ENCODE data around the gene FAM117A. TPM values are rescaled to one million over a fixed set of nuclear protein-coding genes. Genes with fewer than 3 reads are reported as not detected.

The FAM117A gene
- polyA plus RNA-seq, 1 donor from 2014 or later: 81.6 TPM

DNA sequence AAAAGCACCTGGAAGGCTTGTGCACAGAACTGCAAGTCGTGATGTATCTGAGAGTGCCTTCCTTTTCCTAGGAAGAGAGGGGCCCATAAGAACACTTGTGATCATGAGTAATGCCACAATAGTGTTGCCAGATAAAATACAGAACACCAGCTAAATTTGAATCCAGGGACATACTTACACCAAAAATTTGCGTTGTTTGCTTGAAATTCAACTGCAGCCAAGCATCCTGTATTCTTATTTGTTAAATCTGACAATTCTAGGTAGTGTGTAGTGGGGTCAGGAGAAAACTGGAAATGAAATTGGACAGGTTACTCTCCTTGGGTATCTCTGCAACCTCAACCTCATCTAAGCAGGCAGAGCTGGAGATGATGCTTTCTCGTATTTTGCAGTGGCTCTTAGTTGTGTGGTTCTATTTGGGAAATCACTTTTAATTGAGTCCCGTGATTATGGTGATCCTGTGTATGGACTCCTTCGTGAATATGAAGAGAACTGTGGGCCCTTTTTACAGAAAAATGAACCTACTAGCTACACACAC lies 68.2 kb downstream of the FAM117A start:
- Mint-ChIP-seq H3K27ac (peak overlapping the region in 1 of 3 donors; percentile 63), H3K4me3 (peak overlapping the region in 1 of 4 donors; percentile 59), H3K9me3 (no peaks in the 10 kb centered on the region), H3K4me1 (peaks cover 14 to 18% (median 14%) of the 10 kb centered on the region in 3 donors), H3K27me3 (peaks cover 1% of the 10 kb centered on the region), H3K36me3 (peaks cover 3% of the 10 kb centered on the region)

DNA sequence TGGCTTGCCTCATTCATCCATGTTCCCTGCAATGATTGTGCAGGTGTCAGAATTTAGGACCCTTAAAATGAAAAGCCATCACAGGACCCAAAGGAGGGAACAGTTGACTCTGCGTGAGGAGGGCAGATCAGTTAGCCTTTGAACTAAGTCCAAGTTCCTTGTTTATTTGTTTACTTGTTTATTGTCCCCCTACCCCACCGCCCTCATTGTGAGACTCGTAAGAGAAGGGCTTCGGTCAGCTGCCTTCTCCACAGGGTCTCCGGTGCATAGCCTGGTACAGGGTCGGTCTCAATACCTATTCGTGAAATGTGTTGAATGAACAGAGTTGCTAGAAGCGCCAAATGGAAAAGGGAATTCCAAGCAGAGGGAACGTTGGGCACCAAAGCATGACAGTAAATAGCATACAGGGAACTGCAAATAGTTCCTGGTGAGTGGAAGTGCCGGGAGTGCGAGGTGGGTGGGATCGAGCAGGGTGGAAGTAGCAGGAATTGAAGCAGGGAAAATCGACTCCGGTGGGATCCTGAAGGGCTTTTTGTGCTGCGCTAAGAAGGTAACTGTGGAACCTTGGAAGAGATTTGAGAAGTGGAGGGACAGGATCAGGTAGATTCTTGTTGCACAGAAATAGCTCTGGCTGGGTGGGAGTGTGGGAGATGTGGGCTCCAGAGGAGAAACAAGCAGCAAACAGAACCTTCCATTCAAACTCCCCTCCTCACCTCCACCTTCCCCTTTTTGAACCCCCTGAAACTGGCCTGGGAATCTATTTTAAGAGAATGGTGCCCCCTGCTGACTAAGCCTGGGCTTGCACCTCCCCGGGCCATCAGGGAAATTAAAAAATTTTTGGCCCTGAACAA lies 68.9 kb downstream of the FAM117A start:
- Mint-ChIP-seq H3K4me3 (peak overlapping the region in 1 of 4 donors; percentile 59), H3K27ac (peak overlapping the region in 1 of 3 donors; percentile 63), H3K4me1 (peaks cover 14 to 18% (median 14%) of the 10 kb centered on the region in 3 donors), H3K27me3 (peaks cover 1% of the 10 kb centered on the region), H3K36me3 (peaks cover 3% of the 10 kb centered on the region), H3K9me3 (no peaks in the 10 kb centered on the region)

DNA sequence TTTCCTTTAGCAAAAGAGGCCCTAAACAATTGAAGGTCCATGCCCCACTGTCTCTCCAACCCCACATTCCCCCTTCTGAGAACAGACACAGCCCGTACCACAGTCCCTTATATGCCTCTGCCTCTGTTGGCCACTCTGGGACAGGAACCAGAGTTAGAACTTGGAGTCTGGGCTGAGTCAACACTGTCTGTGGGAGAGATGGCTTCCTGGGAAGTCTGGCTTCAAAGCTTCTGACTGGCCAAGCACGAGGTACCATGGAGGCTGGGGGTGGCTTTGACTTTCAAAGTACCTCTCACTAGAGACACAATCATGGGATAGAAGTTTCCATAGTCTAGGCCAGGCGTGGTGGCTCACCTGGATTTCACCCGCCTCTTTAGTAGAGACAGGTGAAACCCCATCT lies 71.2 kb downstream of the FAM117A start:
- no peak overlapping the region for H3K4me3 Mint-ChIP-seq
- H3K27me3 Mint-ChIP-seq: peaks cover 1% of the 10 kb centered on the region
- no peak overlapping the region for H3K27ac Mint-ChIP-seq
- no peaks in the 10 kb centered on the region for H3K36me3 Mint-ChIP-seq
- peaks cover 19 to 24% (median 21%) of the 10 kb centered on the region in 3 donors for H3K4me1 Mint-ChIP-seq
- no peaks in the 10 kb centered on the region for H3K9me3 Mint-ChIP-seq

DNA sequence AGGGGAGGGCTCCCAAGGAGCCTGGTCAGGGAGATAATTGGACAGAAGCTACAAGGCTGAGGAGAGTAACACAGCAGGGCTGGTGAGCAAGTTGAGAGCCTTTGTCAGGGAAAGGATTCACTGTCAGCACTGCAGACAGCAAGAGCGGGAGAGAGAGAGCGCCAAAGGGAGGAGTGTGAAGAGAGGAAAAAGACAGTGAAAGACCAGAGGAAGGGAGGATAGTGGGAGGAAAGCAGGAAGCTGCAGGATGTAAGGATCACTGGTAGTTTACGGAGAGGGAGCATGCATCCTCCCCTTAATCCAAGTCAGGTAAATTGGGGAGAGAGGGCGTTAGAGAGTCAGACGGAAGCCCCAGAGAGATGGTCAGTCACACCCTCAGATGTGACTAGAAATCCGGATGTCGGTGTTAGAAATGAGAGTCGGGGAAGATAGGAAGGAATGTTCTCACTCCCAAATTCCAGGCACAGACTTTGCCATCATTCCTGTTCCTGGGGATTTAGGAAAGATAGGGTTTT lies 72.2 kb downstream of the FAM117A start:
- peaks cover under 1% of the 10 kb centered on the region for H3K36me3 Mint-ChIP-seq
- H3K4me1 Mint-ChIP-seq: peaks cover 22 to 25% (median 24%) of the 10 kb centered on the region in 3 donors
- H3K9me3 Mint-ChIP-seq: no peaks in the 10 kb centered on the region
- no peak overlapping the region for H3K4me3 Mint-ChIP-seq
- peak overlapping the region in 1 of 3 donors; percentile 50 for H3K27ac Mint-ChIP-seq
- H3K27me3 Mint-ChIP-seq: peaks cover 1% of the 10 kb centered on the region

DNA sequence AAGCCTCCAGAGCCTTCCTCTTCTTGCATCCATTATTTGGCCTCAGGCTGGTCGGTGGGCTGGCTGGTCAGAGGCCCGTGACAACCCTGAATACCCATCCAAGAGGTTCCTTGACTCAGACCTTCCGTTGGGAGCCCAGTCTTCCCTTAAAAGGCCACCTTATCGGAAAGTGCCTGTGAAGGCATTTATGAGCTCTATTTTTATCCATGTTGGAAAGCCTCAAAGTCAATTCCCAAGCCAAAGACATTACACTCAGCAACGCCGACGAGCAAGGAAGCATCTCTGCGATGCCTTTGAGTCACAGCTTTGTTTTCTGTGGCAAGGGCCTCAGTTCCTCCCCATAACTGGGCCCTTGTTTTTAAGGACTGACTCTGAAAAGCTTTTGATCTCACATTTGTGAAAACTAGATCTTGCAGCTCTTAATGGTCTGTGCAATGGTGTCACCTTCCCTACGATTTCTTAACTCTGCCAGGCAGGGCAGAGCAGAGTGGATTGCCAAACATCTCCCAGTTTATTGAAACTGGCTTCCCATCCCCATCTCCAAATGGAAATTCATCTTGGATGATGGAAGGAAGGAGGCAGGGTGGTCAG lies 72.8 kb downstream of the FAM117A start:
- Mint-ChIP-seq H3K27ac (peak overlapping the region in 1 of 3 donors; percentile 71), H3K9me3 (no peaks in the 10 kb centered on the region), H3K4me1 (peaks cover 19 to 24% (median 20%) of the 10 kb centered on the region in 3 donors), H3K4me3 (no peak overlapping the region), H3K27me3 (peaks cover 1% of the 10 kb centered on the region), H3K36me3 (peaks cover 3% of the 10 kb centered on the region)

DNA sequence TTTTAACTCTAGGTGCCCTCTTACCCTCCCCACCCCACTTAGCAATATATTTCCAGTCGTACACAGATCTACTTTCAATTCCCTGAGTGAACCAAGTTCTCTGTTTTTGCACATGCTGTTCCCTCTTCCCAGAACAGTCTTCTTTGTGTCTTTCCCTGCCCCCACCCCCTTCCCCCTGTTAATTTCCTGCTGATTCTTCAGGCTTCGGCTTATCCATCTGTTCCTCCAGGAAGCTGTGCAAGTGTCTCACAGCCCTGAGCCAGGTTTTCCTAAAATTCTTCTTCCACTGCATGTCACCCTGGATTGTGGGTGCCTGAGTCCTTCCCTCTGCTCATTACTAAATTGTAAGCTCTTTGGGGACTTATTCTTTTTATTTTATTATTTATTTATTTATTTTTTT lies 73.7 kb downstream of the FAM117A start:
- Mint-ChIP-seq H3K9me3 (no peaks in the 10 kb centered on the region), H3K4me3 (no peak overlapping the region), H3K27me3 (peaks cover 1% of the 10 kb centered on the region), H3K4me1 (peaks cover 10 to 18% (median 13%) of the 10 kb centered on the region in 3 donors), H3K36me3 (peaks cover 3% of the 10 kb centered on the region), H3K27ac (no peak overlapping the region)

DNA sequence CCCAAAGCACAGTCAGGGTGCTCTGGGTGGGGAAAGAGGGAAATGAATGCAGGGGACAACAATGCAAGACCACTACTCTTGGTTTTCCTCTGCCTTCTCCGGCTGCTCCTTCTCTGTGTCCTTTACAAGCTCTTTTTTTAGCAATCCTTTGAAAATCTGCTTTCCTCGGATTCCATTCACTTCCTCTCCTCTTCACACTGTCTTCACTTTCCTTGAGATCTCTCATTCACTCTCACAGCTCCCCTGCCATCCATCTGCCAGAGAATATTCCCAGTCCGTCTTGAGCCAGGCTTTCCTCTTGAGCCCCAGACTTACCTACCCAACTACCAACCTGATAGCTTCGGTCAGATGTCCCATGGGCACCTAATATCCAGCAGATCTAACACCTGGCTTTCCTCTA lies 75.1 kb downstream of the FAM117A start:
- Mint-ChIP-seq H3K27me3 (peaks cover 1% of the 10 kb centered on the region), H3K4me3 (peak overlapping the region in 1 of 4 donors; percentile 41), H3K27ac (peak overlapping the region in 2 of 3 donors; percentile 25 to 99), H3K9me3 (no peaks in the 10 kb centered on the region), H3K4me1 (peaks cover 6 to 14% (median 9%) of the 10 kb centered on the region in 3 donors), H3K36me3 (peaks cover 3% of the 10 kb centered on the region)

DNA sequence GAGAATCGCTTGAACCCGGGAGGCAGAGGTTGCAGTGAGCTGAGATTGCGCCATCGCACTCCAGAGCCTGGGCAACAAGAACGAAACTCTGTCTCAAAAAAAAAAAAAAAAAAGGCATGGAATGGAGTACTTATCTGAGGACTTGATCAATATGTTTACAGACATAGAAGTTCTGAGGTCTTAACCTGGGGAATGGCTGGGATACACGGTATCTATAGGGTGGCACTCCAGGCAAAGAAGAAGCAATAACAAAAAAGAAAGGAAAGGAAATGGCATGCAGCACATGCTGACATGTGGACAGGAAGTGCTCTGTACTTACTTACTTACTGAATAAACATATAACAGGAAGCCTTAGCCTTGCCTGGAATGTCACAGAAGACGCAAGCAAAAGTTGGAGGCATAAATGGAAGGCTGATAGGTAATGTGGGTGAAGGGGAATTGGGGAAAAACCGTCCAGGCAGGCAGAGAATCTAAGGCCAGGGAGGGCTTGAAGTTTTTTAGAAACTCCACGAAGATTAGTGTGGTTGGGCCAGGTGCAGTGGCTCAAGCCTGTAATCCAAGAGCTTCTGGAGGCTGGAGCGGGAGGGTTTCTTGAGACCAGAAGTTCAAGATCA lies 75.9 kb downstream of the FAM117A start:
- Mint-ChIP-seq H3K36me3 (peaks cover 3% of the 10 kb centered on the region), H3K9me3 (no peaks in the 10 kb centered on the region), H3K4me3 (peak overlapping the region in 3 of 4 donors; percentile 29 to 87 (median 79)), H3K4me1 (peaks cover 6 to 14% (median 9%) of the 10 kb centered on the region in 3 donors), H3K27ac (peak overlapping the region; percentile 2 to 99 (median 36)), H3K27me3 (peaks cover 1% of the 10 kb centered on the region)

DNA sequence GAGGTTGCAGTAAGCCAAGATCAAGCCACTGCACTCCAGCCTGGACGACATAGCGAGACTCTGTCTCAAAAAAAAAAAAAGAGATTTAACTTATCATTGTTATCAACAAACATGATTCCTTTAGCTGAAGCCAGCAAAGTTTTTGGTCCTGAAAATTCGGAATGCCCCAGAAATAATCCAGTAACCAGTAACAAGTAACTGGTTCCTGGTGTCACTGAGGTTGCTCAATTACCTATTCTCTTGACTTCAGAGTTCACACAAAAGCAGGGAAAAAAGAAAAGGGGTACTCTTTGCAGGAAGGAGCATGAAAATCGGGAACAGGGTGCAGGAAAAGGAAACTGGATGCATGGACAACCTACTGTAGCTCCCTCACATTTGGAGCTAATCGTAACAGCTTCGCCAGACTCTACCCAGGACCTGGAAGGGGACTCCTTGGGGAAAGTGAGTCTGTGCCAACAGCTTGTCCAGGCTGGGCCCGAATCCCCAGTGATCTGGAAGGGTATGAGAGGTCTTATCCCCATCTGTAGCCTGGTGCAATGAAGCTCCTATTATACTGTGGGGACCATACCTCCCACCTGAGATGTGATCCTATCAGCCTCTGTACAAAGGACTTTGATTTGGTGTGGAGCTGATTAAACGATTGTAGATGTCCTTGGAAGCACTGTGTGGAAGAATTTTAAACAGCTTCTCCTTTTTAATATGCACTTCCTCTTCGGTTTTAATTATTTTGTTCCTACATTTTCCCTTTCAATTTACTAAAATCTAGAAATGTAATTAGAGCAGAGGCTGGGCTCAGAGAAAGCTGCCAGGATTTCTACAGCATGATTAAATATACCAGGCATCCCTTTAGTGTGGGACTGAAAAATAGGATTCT lies 82.6 kb downstream of the FAM117A start:
- Mint-ChIP-seq H3K27ac (no peak overlapping the region), H3K36me3 (no peaks in the 10 kb centered on the region)

DNA sequence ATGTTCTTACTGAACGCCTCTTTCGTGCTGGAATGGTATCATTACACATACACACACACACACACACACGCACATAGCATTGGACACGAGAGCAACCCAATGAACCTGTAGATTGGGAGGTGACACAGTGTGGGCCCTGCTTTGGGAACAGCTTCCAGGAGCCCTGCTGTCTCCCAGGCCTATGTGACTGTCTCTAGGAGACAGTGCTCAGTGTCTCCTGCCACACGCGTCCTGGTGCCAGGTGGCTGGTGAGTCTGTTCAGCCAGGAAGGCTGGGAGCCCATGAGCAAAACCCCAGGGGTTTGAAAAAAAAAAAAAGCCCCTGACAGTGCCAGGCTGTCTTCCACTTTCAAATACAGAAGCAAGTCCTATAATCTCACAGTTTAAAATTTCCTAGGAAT lies 83.6 kb downstream of the FAM117A start:
- H3K27me3 Mint-ChIP-seq: peaks cover 3% of the 10 kb centered on the region
- peaks cover 15 to 22% (median 18%) of the 10 kb centered on the region in 3 donors for H3K4me1 Mint-ChIP-seq
- H3K27ac Mint-ChIP-seq: peak overlapping the region in 1 of 3 donors; percentile 31
- H3K9me3 Mint-ChIP-seq: no peaks in the 10 kb centered on the region
- H3K36me3 Mint-ChIP-seq: peaks cover under 1% of the 10 kb centered on the region
- no peak overlapping the region for H3K4me3 Mint-ChIP-seq

More for the DNA sequence above, 82.6 kb downstream of the FAM117A start:
- Mint-ChIP-seq H3K27me3 (peaks cover 3% of the 10 kb centered on the region), H3K4me3 (peak overlapping the region in 1 of 4 donors; percentile 39), H3K9me3 (no peaks in the 10 kb centered on the region), H3K4me1 (peaks cover 11 to 15% (median 11%) of the 10 kb centered on the region in 3 donors)

DNA sequence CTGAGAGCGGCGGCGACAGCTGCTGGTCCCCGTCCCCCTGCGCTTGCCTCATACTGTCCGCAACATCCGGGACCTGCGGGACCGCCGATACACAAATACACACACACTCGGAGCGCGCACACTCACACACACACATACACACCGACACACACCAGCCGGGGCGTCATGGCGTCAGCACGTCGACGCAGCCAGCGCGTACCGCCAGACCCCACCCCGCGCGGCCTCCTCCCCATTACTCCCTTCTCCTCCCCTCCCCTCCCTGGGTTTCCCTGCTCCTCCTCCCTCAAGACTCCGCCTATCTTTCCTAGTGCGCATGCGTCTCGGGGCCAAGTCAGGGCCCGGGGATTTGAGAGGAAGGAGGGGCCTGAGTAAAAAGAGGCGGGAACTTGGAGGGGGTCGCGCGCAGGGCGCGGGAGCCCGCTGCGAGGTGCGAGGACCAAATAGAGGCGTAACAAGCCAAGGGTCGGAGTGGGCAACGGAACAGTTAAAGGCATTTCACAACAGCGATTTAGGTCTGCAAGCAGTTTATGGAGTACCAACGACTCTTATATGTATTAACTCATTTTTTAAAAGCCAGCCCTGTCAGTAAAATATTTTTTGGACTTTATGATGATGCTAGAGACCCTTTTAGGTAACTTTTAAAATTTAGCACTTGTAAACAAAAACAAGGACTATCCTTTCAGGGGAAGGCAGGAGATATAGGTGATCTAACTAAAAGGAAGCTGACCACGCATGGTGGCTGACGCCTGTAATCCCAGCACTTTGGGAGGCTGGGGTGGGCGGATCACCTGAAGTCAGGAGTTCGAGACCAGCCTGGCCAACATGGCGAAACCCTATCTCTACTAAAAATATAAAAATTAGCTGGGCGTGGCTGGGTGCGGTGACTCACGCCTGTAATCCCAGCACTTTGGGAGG lies 85.7 kb downstream of the FAM117A start, which contains the start of gene SPOP:
Gene SPOP, minus strand, starts transcription at position 165 of the 915 bp plus-strand sequence. CDS start 55,287 bp downstream, outside the sequence.
- peaks cover 3% of the 10 kb centered on the region for H3K27me3 Mint-ChIP-seq
- H3K4me1 Mint-ChIP-seq: peaks cover 24 to 37% (median 27%) of the 10 kb centered on the region in 3 donors
- H3K4me3 Mint-ChIP-seq: peak within 1 kb of the TSS; percentile 90 to 98 (median 94)
- no peaks in the 10 kb centered on the region for H3K9me3 Mint-ChIP-seq
- H3K36me3 Mint-ChIP-seq: peaks cover 4% of the 10 kb centered on the region
- peak within 1 kb of the TSS; percentile 92 to 100 (median 99) for H3K27ac Mint-ChIP-seq

DNA sequence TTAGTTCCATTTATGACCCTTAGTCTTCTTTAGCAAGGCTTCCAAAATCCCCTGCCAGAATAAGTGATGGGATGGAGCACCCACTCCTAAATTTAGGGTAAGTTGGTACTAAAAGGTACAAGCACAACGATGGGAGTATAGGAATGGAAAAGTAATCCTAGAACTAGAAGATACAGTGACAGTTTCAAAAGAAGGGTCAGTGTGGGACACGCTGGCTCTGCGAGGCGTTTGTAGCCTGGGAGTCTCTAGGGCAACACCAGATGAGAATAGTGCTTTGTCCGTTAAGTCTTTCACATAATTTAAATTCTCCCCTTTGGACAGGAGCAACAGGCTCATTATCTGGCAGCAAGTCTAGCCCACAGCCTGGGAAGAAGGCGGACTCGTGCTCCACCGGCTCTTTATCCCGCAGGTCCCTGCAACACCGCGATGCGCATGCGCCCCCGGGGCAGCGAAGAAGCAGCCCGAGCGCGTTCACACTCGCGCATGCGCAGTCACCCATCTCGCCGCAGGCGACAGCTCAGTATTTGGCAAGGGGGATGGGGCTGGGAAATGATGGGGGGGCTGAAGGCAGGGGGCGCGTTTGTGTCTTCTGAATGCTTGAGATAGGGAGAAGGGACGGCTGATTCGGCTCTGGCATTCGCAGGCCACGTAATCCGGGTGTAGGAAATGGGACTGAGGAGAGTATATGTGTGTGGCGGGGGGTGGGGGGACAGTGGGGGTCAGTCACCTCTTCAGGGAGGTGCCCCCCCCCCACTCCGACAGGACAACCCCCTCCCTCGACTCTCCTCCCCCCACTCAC lies 86.6 kb downstream of the FAM117A start:
- peak overlapping the region; percentile 92 to 100 (median 99) for H3K27ac Mint-ChIP-seq
- no peaks in the 10 kb centered on the region for H3K27me3 Mint-ChIP-seq
- H3K4me1 Mint-ChIP-seq: peaks cover 24 to 37% (median 27%) of the 10 kb centered on the region in 3 donors
- peaks cover 4% of the 10 kb centered on the region for H3K36me3 Mint-ChIP-seq
- H3K9me3 Mint-ChIP-seq: no peaks in the 10 kb centered on the region
- H3K4me3 Mint-ChIP-seq: peak overlapping the region; percentile 90 to 98 (median 94)

Data from IgD-negative memory B cell (primary cell).